Measurements from ENCODE around the gene MS4A7. TPM values are rescaled to one million over a fixed set of nuclear protein-coding genes. Genes with fewer than 3 reads are reported as not detected.

Gene MS4A7
- total RNA-seq, 1 donor: not detected

DNA sequence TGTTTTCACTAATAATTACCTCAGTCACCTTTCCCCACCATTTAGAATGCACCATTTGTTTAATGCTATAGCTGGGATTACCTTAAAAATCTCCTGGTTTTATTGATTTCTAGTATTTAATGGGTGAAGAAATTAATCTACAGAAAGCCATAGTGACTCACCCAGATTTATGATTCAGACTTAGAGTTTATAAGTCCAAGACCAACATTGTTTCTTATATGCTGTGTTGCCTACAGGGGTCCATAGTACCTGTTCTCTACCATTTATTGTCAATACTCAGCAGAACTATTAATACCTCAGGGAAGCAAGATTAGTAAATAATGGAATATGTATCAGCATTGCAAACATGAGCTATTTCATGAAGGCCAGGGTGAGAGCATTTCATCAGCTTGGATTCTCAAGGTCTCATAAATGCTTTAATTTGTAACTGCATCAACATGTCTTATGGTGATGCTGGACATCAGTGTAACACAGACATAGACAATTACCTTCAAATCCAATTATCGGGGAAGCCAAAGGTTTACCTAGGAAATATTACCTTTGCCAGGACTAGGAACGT, 8.0 kb upstream of the MS4A7 start:
- no peak overlapping the region for H3K4me3 ChIP-seq (ENCODE audit: low read depth, low read length)
- no peak for TF ChIP-seq CTCF (IDR thresholded peaks at IDR 0.05; ENCODE audit: insufficient read depth, low read length)
- DNase-seq (ENCODE audit: low read depth): no peak

- TF ChIP-seq CTCF (IDR thresholded peaks at IDR 0.05; ENCODE audit: insufficient read depth, low read length): no peak
- H3K4me3 ChIP-seq (ENCODE audit: low read depth, low read length): no peak overlapping the region
- DNase-seq (ENCODE audit: low read depth): no peak
Observed at GRCh38 chr11:60370811-60371298, 7.5 kb upstream of the MS4A7 start.

GRCh38 chr11:60371386-60371785, 6.9 kb upstream of the MS4A7 start:
- TF ChIP-seq CTCF (IDR thresholded peaks at IDR 0.05; ENCODE audit: insufficient read depth, low read length): no peak
- no peak for DNase-seq (ENCODE audit: low read depth)
- no peak overlapping the region for H3K4me3 ChIP-seq (ENCODE audit: low read depth, low read length)

- DNase-seq (ENCODE audit: low read depth): no peak
- no peak for TF ChIP-seq CTCF (IDR thresholded peaks at IDR 0.05; ENCODE audit: insufficient read depth, low read length)
- H3K4me3 ChIP-seq (ENCODE audit: low read depth, low read length): no peak overlapping the region
Observed at GRCh38 chr11:60371854-60372253, 6.5 kb upstream of the MS4A7 start.

- no peak for TF ChIP-seq CTCF (IDR thresholded peaks at IDR 0.05; ENCODE audit: insufficient read depth, low read length)
- H3K4me3 ChIP-seq (ENCODE audit: low read depth, low read length): no peak overlapping the region
- DNase-seq (ENCODE audit: low read depth): no peak
Observed at GRCh38 chr11:60372767-60373166, 5.6 kb upstream of the MS4A7 start.

DNA sequence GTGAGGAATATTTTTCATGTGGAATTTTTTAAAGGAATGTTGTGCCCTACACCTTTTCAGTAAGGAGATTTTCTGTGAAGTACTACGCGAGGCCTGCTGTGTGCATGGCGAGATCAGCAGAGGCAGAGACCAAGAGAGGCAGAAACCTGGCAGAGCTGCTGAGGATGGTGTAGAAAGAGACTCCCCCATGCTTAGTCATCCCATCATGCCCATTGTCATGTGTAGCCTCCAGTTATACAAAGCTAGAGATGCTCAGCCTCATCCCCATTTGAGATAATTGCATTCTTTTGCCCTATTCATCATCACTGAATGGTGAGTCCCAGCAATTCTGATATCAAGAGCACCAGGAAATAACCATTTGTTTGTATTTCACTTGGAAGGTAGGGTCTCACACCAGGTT, 3.0 kb upstream of the MS4A7 start:
- H3K4me3 ChIP-seq (ENCODE audit: low read depth, low read length): no peak overlapping the region
- no peak for DNase-seq (ENCODE audit: low read depth)
- TF ChIP-seq CTCF (IDR thresholded peaks at IDR 0.05; ENCODE audit: insufficient read depth, low read length): no peak

DNA sequence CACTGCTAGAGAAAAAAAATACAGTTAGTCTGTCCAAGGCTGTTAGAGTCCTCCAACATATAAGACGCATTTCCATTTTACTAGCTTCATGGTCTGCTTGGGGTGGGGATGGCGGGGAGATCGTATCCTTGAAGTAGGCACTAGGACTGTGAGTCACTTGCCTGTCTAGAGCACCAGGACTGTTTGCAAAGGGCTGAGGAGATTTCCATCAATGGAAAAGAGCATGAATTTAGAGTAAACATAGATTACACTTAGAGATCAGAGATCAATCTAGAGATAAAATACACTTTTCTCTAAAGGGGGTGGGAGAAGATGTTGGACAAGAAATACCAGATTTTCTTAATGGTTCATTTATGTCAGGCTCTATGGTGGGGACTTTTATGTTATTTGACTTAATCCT, 1.7 kb upstream of the MS4A7 start:
- no peak for DNase-seq (ENCODE audit: low read depth)
- no peak for TF ChIP-seq CTCF (IDR thresholded peaks at IDR 0.05; ENCODE audit: insufficient read depth, low read length)

More for the DNA sequence above, 1.7 kb upstream of the MS4A7 start:
- no peak overlapping the region for H3K4me3 ChIP-seq (ENCODE audit: low read depth, low read length)

Data from fibroblast of the aortic adventitia (primary cell).